ENCODE measurements around the gene FAM209B.

GRCh38 chr20:56580226-56580625 is 47.2 kb downstream of the FAM209B start:
- TF ChIP-seq CTCF (conservative IDR thresholded peaks at IDR 0.05 in 1 of 2, IDR thresholded peaks at IDR 0.05 in 1 of 2; ENCODE audit: extremely low read depth in 1 of 2, insufficient read depth in 1 of 2, low read depth in 1 of 2, low read length in 2 of 2) (no peak), EZH2 (IDR thresholded peaks at IDR 0.05; ENCODE audit: borderline replicate concordance, low read length) (no peak)

All from mammary epithelial cell (primary cell).